GM04503 (cell line): ENCODE data around the gene BAIAP2L2.
"Not testable (repeated sequence)": the region's sequence is repeated elsewhere in the genome, so short reads cannot be mapped to it uniquely, and the experiment has no call there.

Experiments
- DNase-seq: peaks from one replicate; pipeline ENCODE4 v3.0.0-alpha.2; 2012; ENCODE audit warnings: low read depth

Gene BAIAP2L2

DNA sequence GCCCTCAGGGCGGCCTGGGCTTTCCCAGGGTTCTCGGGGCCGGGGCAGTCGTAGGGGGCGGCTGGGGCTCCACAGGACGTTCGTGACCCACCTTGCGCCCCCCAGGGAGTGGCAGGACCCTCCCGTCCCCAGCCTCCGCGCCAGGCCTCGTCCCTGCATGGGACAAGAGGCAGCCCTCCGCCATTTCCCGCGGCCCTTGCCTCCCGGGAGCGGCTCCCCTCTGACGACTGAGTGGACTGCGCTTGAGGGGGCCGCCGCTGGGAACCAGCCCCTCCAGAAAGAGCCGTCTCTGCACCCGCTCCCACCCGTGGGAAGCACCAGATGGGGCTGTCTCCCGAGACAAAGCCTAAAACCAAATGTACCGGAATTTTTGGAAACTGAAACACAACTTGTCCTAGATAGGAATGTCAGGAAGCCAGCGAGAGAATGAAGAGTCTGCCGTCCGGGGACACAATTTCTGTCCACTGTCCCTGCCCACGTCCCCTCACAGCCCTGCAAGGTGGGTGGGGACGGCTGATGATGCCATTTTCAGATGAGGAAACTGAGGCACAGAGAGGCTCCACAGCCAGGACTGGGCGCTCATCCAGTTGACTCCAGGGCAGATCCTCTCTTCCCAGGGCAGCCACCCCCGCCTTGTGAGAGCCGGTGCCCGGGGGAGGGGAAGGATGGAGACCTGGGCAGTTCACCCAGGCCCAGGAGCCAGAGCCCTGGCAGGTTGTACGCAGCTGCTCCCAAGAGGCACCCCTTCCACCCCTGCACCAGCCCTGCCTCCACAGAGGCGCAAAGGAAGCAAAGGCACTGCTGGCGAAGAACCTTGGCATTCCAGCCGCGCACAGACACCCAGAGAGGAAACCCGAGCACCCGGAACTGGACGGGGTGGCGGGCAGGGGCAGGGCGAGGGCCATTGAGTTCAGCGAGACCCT, 71.3 kb downstream of the BAIAP2L2 start:
- no peak for DNase-seq

DNA sequence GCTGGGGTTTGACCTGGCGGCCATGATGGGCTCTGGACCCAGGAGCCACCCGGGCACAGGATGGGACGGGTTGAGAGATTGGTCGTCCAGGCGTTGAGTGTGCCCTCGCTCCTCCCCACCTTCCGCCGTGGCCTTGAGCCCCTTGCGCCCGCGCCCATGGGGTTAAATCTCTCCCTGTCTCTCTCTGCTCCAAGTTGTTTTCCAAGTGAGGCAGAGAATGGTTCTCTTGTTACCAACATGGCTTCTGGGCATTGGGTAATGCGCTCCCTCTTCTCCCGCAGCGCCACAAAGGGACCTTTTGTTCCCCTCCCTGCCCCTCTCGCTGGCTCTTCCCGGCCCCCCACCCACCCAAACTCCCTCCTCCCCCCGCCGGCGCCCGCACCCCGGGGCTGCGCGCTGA, 72.1 kb downstream of the BAIAP2L2 start:
- no peak for DNase-seq

DNA sequence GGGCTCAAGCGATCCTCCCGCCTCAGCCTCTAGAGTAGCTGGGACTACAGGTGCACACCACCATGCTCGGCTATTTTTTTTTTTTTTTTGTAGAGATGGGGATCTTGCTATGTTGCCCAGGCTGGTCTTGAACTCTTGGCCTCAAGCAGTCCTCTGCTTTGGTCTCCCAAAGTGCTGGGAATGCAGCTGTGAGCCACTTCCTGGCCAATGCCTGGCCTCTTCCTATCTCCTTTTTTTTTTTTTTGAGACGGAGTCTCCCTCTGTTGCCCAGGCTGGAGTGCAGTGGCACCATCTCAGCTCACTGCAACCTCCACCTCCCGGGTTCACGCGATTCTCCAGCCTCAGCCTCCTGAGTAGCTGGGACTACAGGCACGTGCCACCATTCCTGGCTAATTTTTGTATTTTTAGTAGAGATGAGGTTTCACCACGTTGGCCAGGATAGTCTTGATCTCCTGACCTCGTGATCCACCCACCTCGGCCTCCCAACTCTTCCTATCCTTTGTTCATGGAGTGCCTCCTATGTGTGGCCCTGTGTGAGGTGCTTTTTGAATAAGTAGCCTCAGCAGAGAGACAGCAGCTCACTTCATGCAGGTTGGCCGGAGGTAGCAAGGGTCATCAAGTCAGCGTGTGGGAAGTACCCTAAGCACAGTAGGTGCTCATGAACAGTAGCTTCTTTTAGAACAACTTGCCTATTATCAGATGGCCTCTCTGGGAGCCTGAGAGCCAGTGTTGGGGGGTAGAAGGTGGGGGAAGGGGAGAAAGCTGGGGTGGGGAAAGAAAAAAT, 72.9 kb downstream of the BAIAP2L2 start:
- DNase-seq, result not testable (repeated sequence)

DNA sequence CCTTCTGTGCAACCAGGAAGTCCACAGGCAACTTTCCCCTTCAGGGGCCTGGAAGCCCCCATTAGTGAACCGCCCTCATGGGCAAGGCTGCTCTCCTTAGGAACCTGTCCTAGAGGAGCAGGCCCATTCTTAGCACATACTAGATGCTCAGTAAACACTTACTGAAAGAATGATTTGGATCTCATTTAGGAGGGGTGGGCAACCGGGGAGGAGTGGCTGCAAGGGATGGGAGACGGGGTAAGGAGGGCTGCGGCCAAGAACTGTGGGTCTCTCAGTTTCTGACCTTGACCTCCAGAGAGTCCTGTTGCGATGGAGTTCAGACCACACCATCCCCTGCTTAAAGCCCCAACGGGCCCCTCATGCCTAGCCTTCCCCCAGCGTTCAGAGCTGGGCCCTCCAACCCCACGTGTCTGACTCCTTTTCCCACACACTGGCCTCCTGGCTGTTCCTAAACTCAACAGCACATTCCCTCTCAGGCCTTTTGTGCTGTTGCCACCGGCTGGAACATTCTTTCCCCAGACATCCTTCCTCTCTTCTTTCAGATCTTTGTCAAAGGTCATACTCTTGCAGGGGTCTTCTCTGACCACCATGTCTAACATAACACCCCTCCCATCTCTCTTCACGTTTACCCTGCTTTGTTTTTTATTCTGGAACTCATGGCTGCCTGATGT, 74.0 kb downstream of the BAIAP2L2 start:
- DNase-seq, result no peak

DNA sequence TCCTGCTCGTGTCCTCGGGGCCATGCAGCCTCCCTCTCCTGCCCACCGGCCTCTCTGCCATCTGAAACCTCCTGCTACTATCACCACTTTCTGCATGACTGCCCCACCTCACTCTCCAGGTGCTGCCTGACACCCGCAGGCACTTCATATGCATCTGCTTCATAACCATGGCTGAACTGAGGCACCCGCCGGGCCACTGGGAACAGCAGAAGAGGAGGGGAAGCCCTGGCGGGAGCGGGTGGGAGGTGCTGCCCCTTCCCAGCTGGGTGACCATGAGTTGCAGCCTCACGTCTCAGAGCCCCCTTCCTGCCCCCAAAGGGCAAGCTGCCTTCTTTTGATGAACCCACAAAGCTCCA, 75.0 kb downstream of the BAIAP2L2 start:
- no peak for DNase-seq
